Endothelial cell of umbilical vein (primary cell): ENCODE results near the gene IFT22.
"Not testable (repeated sequence)": the region's sequence is repeated elsewhere in the genome, so short reads cannot be mapped to it uniquely, and the experiment has no call there.

Experiments used
- CTCF ChIP-seq, 2 donors: IDR thresholded peaks; 1 replicate in 1 of 2; 2 replicates in 1 of 2; pipeline ENCODE4 v1.5.1; 2011; ENCODE audit warnings: low read length in 2 of 2, mild to moderate bottlenecking in 2 of 2, moderate library complexity in 2 of 2, control low read depth in 1 of 2, inconsistent platforms in 1 of 2, low read depth in 1 of 2; ENCODE audit not compliant: insufficient read depth in 1 of 2; ENCODE audit errors: extremely low read depth in 1 of 2
- EZH2 ChIP-seq: IDR thresholded peaks from 2 replicates; pipeline ENCODE4 v1.6.1; 2012; ENCODE audit warnings: borderline replicate concordance, low read depth, mild to moderate bottlenecking, moderate library complexity, low read length, inconsistent platforms; ENCODE audit not compliant: severe bottlenecking
- MAX ChIP-seq: IDR thresholded peaks from 2 replicates; pipeline ENCODE4 v1.6.1; 2011; ENCODE audit not compliant: insufficient read depth, insufficient read length
- POLR2A ChIP-seq: IDR thresholded peaks from 2 replicates; pipeline ENCODE4 v1.6.1; 2012; ENCODE audit warnings: low read depth, mild to moderate bottlenecking, control low read depth, low read length
- POLR2AphosphoS5 ChIP-seq: IDR thresholded peaks from 2 replicates; pipeline ENCODE4 v1.6.1; 2012; ENCODE audit warnings: low read depth, mild to moderate bottlenecking, control low read depth, low read length, moderate library complexity; ENCODE audit not compliant: insufficient read depth

- not testable (repeated sequence) for TF ChIP-seq CTCF (IDR thresholded peaks at IDR 0.05; ENCODE audit: extremely low read depth in 1 of 2, insufficient read depth in 1 of 2, low read depth in 1 of 2, low read length in 2 of 2); POLR2AphosphoS5; POLR2A; EZH2; MAX
Measured at GRCh38 chr7:101292566-101292965, 29.0 kb downstream of the IFT22 start.
